B cell (primary cell): ENCODE results near the gene POLR2F. TPM values are rescaled to one million over a fixed set of nuclear protein-coding genes. Genes with fewer than 3 reads are reported as not detected.

Experiments used
- ATAC-seq: fragments of 200-7000 bp; cut with Tn5 transposase; one replicate; pipeline ENCODE4 v1.10.0; 2021; ENCODE audit warnings: low read depth, mild to moderate bottlenecking, moderate number of reproducible peaks, moderate library complexity
- CTCF ChIA-PET: fragments of 350-600 bp; sonication (Branson Sonifier 250); formaldehyde crosslinking; loops from one replicate; lab custom pipeline; 2021; ENCODE audit warnings: antibody characterized with exemption, inconsistent platforms; lab: Charles Lee
- POLR2A ChIA-PET: fragments of 350-600 bp; sonication (Branson Sonifier 250); formaldehyde crosslinking; loops from one replicate; lab custom pipeline; 2021; ENCODE audit warnings: antibody characterized with exemption; lab: Charles Lee
- DNase-seq: peaks from one replicate; pipeline ENCODE4 v3.0.0; 2013
- H2AFZ ChIP-seq: 2 replicates; pipeline ENCODE4 v1.6.1; 2012; ENCODE audit warnings: mild to moderate bottlenecking, low read depth, low read length; ENCODE audit not compliant: insufficient read depth, poor library complexity, severe bottlenecking
- H3K27ac ChIP-seq, 2 donors: 1 replicate in 1 of 2; 2 replicates in 1 of 2; pipeline ENCODE4 v1.5.1; 2012 to 2013; ENCODE audit warnings: low read length in 2 of 2, mild to moderate bottlenecking in 2 of 2, moderate library complexity in 1 of 2
- H3K27me3 ChIP-seq, 4 experiments: fragments of 200-600 bp in 1 of 4; sonication (generic) in 1 of 4; replicated peaks in 1 of 4; 1 replicate in 2 of 4; 2 replicates in 2 of 4; pipeline versions ENCODE4 v1.6.1 to v1.7.0; 2013 to 2016; ENCODE audit warnings: low read length in 3 of 4, mild to moderate bottlenecking in 2 of 4, mixed read lengths in 1 of 4, moderate library complexity in 1 of 4; ENCODE audit not compliant: insufficient read depth in 4 of 4, control insufficient read depth in 3 of 4; ENCODE audit errors: control extremely low read depth in 1 of 4
- H3K36me3 ChIP-seq, 2 experiments: replicated peaks in 1 of 2; 1 replicate in 1 of 2; 2 replicates in 1 of 2; pipeline versions ENCODE4 v1.6.1 to v1.7.1; 2013; ENCODE audit warnings: low read length in 1 of 2; ENCODE audit not compliant: insufficient read depth in 2 of 2, control insufficient read depth in 1 of 2; ENCODE audit errors: control extremely low read depth in 1 of 2, extremely low read depth in 1 of 2
- H3K4me1 ChIP-seq, 2 donors: fragments of 200-600 bp in 1 of 2; sonication (generic) in 1 of 2; 1 replicate in 1 of 2; 2 replicates in 1 of 2; pipeline versions ENCODE4 v1.5.1 to v1.6.1; 2013 to 2017; ENCODE audit warnings: low read length in 2 of 2; ENCODE audit not compliant: control insufficient read depth in 2 of 2, insufficient read depth in 2 of 2
- H3K4me2 ChIP-seq: replicated peaks from 2 replicates; pipeline ENCODE3; 2012; ENCODE audit warnings: mild to moderate bottlenecking, low read depth, low read length; ENCODE audit not compliant: poor library complexity, severe bottlenecking
- H3K4me3 ChIP-seq, 5 experiments: fragments of 200-600 bp in 1 of 5; sonication (generic) in 1 of 5; 1 replicate in 3 of 5; 2 replicates in 2 of 5; pipeline versions ENCODE4 v1.5.1 to v1.7.0; 2011 to 2016; ENCODE audit warnings: low read length in 4 of 5, mild to moderate bottlenecking in 4 of 5, low read depth in 2 of 5, control low read depth in 1 of 5, moderate library complexity in 1 of 5; ENCODE audit not compliant: insufficient read depth in 1 of 5; ENCODE audit errors: control extremely low read depth in 1 of 5, extremely low read depth in 1 of 5
- H3K79me2 ChIP-seq: fragments of 200-600 bp; sonication (generic); one replicate; pipeline ENCODE4 v1.6.0; 2016; ENCODE audit warnings: low read length; ENCODE audit not compliant: control insufficient read depth, insufficient read depth
- H3K9ac ChIP-seq: fragments of 200-600 bp; sonication (generic); 2 replicates; pipeline ENCODE4 v1.6.1; 2017; ENCODE audit warnings: mild to moderate bottlenecking, low read length, moderate library complexity
- H3K9me3 ChIP-seq, 3 donors: one replicate each; pipeline versions ENCODE4 v1.6.1 to v1.7.1; 2013; ENCODE audit warnings: low read length in 2 of 3; ENCODE audit not compliant: control insufficient read depth in 2 of 3, insufficient read depth in 1 of 3; ENCODE audit errors: control extremely low read depth in 1 of 3
- H4K20me1 ChIP-seq: 2 replicates; pipeline ENCODE4 v1.6.0; 2012; ENCODE audit warnings: mild to moderate bottlenecking, low read length; ENCODE audit not compliant: insufficient read depth, control insufficient read depth, poor library complexity, severe bottlenecking
- H3K27ac Mint-ChIP-seq: one replicate; pipeline ENCODE4 v1.8.0; 2021; ENCODE audit warnings: mixed read lengths
- H3K27me3 Mint-ChIP-seq: one replicate; pipeline ENCODE4 v1.8.0; 2021; ENCODE audit warnings: mixed read lengths
- H3K4me1 Mint-ChIP-seq: one replicate; pipeline ENCODE4 v1.8.0; 2021; ENCODE audit warnings: mixed read lengths
- H3K4me3 Mint-ChIP-seq: one replicate; pipeline ENCODE4 v1.8.0; 2021; ENCODE audit warnings: mixed read lengths
- H3K9me3 Mint-ChIP-seq: one replicate; pipeline ENCODE4 v1.8.0; 2022; ENCODE audit warnings: mixed read lengths; ENCODE audit not compliant: insufficient read depth
- CTCF ChIP-seq: fragments of 200-600 bp; IDR thresholded peaks from one replicate; pipeline ENCODE4 v1.8.0; 2022; ENCODE audit warnings: antibody characterized with exemption, mild to moderate bottlenecking
- EZH2 ChIP-seq: IDR thresholded peaks from 2 replicates; pipeline ENCODE4 v1.6.1; 2012; ENCODE audit warnings: borderline replicate concordance, low read depth, mild to moderate bottlenecking, moderate library complexity, low read length; ENCODE audit not compliant: insufficient read depth, poor library complexity, severe bottlenecking
- WGBS: methylation state at CpG from one replicate; pipeline ENCODE4 v1.1.5; 2013; ENCODE audit warnings: missing lambda C conversion rate; ENCODE audit not compliant: insufficient coverage; 5-methylcytosine and 5-hydroxymethylcytosine counted together
- intact Hi-C: fragments of 100-400 bp; cut with micrococcal nuclease; formaldehyde crosslinking; loops from one replicate; pipeline ENCODE4 v1.10.0; 2022
- polyA plus RNA-seq: library from polyadenylated mRNA; depleted of rRNA; stranded (reverse); fragments of >200 nt; gene quantifications from 2 replicates; pipeline ENCODE4 v1.2.3, GENCODE V29; 2012
- total RNA-seq, 2 donors: library from RNA; stranded (reverse); fragments of 120-200 nt in 1 of 2; gene quantifications; 1 replicate in 1 of 2; 2 replicates in 1 of 2; pipeline versions ENCODE4 v1.2.3 to v1.2.4, GENCODE V29; 2013 to 2022

Gene POLR2F
- total and polyA plus RNA-seq, 2 donors (not counting 1 experiment from before 2014, with no cell fraction given) = 41.8 to 49.6 TPM

GRCh38 chr22:37933711-37934376 is 19.7 kb upstream of the POLR2F start:
- Histone ChIP-seq H3K4me2 (peak overlapping the region; percentile 47), H3K9me3 (no peaks in the 10 kb centered on the region), H3K4me3 (no peak overlapping the region), H3K9ac (no peak overlapping the region), H2AFZ (no peak overlapping the region), H3K27me3 (no peaks in the 10 kb centered on the region), H3K36me3 (peaks cover 0 to 36% of the 10 kb centered on the region in 2 experiments), H3K27ac (no peak overlapping the region), H3K79me2 (peaks cover 3% of the 10 kb centered on the region), H3K4me1 (peaks cover 3 to 12% of the 10 kb centered on the region in 2 donors), H4K20me1 (peaks cover 11% of the 10 kb centered on the region)
- ChIA-PET CTCF (interaction anchor here (0.6 to 4.7 kb wide), 9 partner anchors 18 to 290 kb away, joined by 3 to 28 read pairs (median 4); partner anchors contain the start of genes C22orf23, MICALL1 and POLR2F), POLR2A (interaction anchor here (0.6 kb wide), 1 partner anchor 18 kb away, joined by 7 read pairs; no protein-coding TSS in a partner anchor)
- Mint-ChIP-seq H3K4me3 (no peak overlapping the region), H3K27ac (no peak overlapping the region), H3K27me3 (no peaks in the 10 kb centered on the region), H3K9me3 (no peaks in the 10 kb centered on the region), H3K4me1 (peaks cover 19% of the 10 kb centered on the region)
- peak; percentile 86 for TF ChIP-seq CTCF
- no peak for TF ChIP-seq EZH2
- ATAC-seq (peak; percentile 99), DNase-seq (peak; percentile 83)
- intact Hi-C loops = loop anchor here (1.0 to 5.0 kb wide), 3 partner anchors 19 to 37 kb away; partner anchors contain the start of genes C22orf23, MICALL1 and POLR2F
- 16% methylated on average over 8 of the region's 13 CpGs for WGBS

- TF ChIP-seq CTCF = no peak
- TF ChIP-seq EZH2 = no peak
- CTCF ChIA-PET = no interaction called here
- POLR2A ChIA-PET = no interaction called here
Measured at GRCh38 chr22:37940698-37941376, 12.7 kb upstream of the POLR2F start.

More at GRCh38 chr22:37940698-37941376, 12.7 kb upstream of the POLR2F start:
- no peaks in the 10 kb centered on the region for H3K4me1 ChIP-seq
- H3K4me2 ChIP-seq = no peak overlapping the region
- no peak overlapping the region for H3K4me3 ChIP-seq
- DNase-seq (no peak), ATAC-seq (no peak)
- Mint-ChIP-seq H3K27me3 (no peaks in the 10 kb centered on the region), H3K27ac (peak overlapping the region; percentile 37), H3K4me1 (no peaks in the 10 kb centered on the region), H3K4me3 (no peak overlapping the region), H3K9me3 (no peaks in the 10 kb centered on the region)
- no peak overlapping the region for H3K9ac ChIP-seq
- H3K36me3 ChIP-seq = peaks cover 2 to 23% of the 10 kb centered on the region in 2 experiments
- H3K27me3 ChIP-seq = no peaks in the 10 kb centered on the region
- no peaks in the 10 kb centered on the region for H3K79me2 ChIP-seq
- H2AFZ ChIP-seq = no peak overlapping the region
- no peaks in the 10 kb centered on the region for H3K9me3 ChIP-seq
- WGBS = 60% methylated on average over 11 of the region's 12 CpGs
- H4K20me1 ChIP-seq = no peaks in the 10 kb centered on the region
- H3K27ac ChIP-seq = no peak overlapping the region
- intact Hi-C loops = no loop called here
